Astrocyte of the cerebellum (primary cell): ENCODE results near the gene MAGEB10.

Source experiments
- DNase-seq: peaks from one replicate; pipeline ENCODE4 v3.0.0-alpha.2; 2011; ENCODE audit warnings: low read depth
- H3K4me3 ChIP-seq: 2 replicates; pipeline ENCODE4 v1.5.1; 2011; ENCODE audit warnings: mild to moderate bottlenecking, low read depth, low read length, moderate library complexity
- in situ Hi-C: cut with HindIII; loops from 2 replicates; pipeline ENCODE4 v1.10.0; 2017; ENCODE audit warnings: low sequenced_read_pairs
- TF ChIP-seq, protein P1 (sequence below): IDR thresholded peaks from 2 replicates; pipeline ENCODE4 v1.5.1; 2012; ENCODE audit warnings: low read length, low read depth, moderate library complexity, mild to moderate bottlenecking; ENCODE audit errors: missing control alignments

Gene MAGEB10

DNA sequence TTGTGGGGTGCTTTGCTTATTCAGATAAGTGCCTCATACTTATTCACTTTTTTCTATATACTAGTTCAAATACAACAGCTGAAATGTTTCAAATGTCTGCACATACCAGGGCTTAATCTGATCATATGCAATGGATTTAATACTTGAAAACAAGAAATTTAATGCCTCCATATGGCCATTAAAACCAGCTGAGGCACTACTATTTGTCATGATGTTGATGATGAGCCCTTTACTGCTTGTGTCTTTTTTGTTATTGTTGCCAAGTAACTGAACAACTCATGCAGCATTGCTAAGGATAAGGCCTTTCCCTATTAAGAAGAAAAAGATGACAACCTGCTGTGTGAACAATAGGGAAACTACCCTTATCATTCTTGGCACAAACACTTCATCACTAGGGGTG lies 52.5 kb downstream of the MAGEB10 start:
- TF ChIP-seq, protein P1, sequence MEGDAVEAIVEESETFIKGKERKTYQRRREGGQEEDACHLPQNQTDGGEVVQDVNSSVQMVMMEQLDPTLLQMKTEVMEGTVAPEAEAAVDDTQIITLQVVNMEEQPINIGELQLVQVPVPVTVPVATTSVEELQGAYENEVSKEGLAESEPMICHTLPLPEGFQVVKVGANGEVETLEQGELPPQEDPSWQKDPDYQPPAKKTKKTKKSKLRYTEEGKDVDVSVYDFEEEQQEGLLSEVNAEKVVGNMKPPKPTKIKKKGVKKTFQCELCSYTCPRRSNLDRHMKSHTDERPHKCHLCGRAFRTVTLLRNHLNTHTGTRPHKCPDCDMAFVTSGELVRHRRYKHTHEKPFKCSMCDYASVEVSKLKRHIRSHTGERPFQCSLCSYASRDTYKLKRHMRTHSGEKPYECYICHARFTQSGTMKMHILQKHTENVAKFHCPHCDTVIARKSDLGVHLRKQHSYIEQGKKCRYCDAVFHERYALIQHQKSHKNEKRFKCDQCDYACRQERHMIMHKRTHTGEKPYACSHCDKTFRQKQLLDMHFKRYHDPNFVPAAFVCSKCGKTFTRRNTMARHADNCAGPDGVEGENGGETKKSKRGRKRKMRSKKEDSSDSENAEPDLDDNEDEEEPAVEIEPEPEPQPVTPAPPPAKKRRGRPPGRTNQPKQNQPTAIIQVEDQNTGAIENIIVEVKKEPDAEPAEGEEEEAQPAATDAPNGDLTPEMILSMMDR: no peak
- no peak overlapping the region for H3K4me3 ChIP-seq
- in situ Hi-C loops: no loop called here
- no peak for DNase-seq

DNA sequence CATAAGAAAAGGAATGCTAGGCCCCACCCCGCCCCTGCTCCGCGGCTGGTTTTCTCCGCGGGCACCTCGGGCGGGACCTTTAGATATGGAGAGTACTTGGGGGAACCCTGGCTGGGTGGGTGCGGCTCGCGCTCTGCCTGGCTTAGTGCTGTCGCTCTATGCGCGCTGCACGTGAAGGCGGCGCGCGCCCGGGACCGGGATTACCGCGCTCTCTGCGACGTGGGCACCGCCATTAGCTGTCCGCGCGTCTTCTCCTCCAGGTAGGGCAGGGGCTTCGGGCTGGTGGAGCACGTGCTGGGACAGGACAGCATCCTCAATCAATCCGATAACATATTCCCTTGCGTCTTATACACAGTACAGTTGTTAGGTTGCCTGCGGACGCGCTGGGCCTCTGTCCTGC lies 56.0 kb downstream of the MAGEB10 start:
- TF ChIP-seq, protein P1: no peak
- in situ Hi-C loops: no loop called here
- no peak for DNase-seq
- peak overlapping the region; percentile 4 for H3K4me3 ChIP-seq
